PC-9 (cell line): ENCODE measurements around the gene PNP. TPM values are rescaled to one million over a fixed set of nuclear protein-coding genes. Genes with fewer than 3 reads are reported as not detected.
A peak's percentile ranks its signal among the peaks of the same experiment; 100 is the strongest.

Experiments used
- BruUV-seq: library from RNA; stranded (reverse); fragments of 400-500 nt; replicated peaks from 2 replicates; lab custom pipeline; 2021; lab: Mats Ljungman, UMichigan
- CTCF ChIA-PET: fragments of 300-600 bp; sonication (Branson Sonifier 250); formaldehyde crosslinking; loops from one replicate; lab custom pipeline; 2022; ENCODE audit warnings: antibody characterized with exemption; lab: Charles Lee
- POLR2A ChIA-PET: fragments of 300-600 bp; sonication (Branson Sonifier 250); formaldehyde crosslinking; loops from one replicate; lab custom pipeline; 2022; ENCODE audit warnings: antibody characterized with exemption; ENCODE audit not compliant: unreplicated experiment; lab: Charles Lee
- DNase-seq, 2 experiments: peaks; one replicate each; pipeline versions ENCODE4 v3.0.0 to v3.0.0-alpha.2; 2015 to 2022; ENCODE audit warnings: mixed read lengths in 1 of 2
- H2AFZ ChIP-seq: fragments of 200-600 bp; sonication (generic); 2 replicates; pipeline ENCODE4 v1.8.1; 2017; ENCODE audit warnings: antibody characterized with exemption
- H3F3A ChIP-seq: fragments of 200-600 bp; sonication (generic); 2 replicates; pipeline ENCODE4 v1.8.1; 2017; ENCODE audit warnings: antibody characterized with exemption, mild to moderate bottlenecking, low read depth; ENCODE audit not compliant: insufficient read depth
- H3K27ac ChIP-seq: fragments of 200-600 bp; sonication (generic); 2 replicates; pipeline ENCODE4 v1.6.1; 2016; ENCODE audit warnings: mixed run types
- H3K27me3 ChIP-seq: fragments of 200-600 bp; sonication (generic); 2 replicates; pipeline ENCODE4 v1.6.1; 2016; ENCODE audit warnings: low read depth, mixed run types; ENCODE audit not compliant: insufficient read depth
- H3K36me3 ChIP-seq: fragments of 200-600 bp; sonication (generic); 2 replicates; pipeline ENCODE4 v1.6.1; 2016; ENCODE audit warnings: low read depth, mixed run types
- H3K4me1 ChIP-seq: fragments of 200-600 bp; sonication (generic); replicated peaks from 2 replicates; pipeline ENCODE4 v1.6.1; 2016; ENCODE audit warnings: mixed run types; ENCODE audit not compliant: insufficient read depth
- H3K4me2 ChIP-seq: fragments of 200-600 bp; sonication (generic); 2 replicates; pipeline ENCODE4 v1.6.1; 2017; ENCODE audit warnings: mixed run types
- H3K4me3 ChIP-seq: fragments of 200-600 bp; sonication (generic); 2 replicates; pipeline ENCODE4 v1.6.1; 2016; ENCODE audit warnings: mixed run types
- H3K79me2 ChIP-seq: fragments of 200-600 bp; sonication (generic); 2 replicates; pipeline ENCODE4 v1.6.1; 2017; ENCODE audit warnings: low read depth, mixed run types
- H3K9me2 ChIP-seq: fragments of 200-600 bp; sonication (generic); 2 replicates; pipeline ENCODE4 v1.8.1; 2017; ENCODE audit warnings: mild to moderate bottlenecking; ENCODE audit not compliant: insufficient read depth
- H3K9me3 ChIP-seq: fragments of 200-600 bp; sonication (generic); 2 replicates; pipeline ENCODE4 v1.8.1; 2016; ENCODE audit warnings: low read depth; ENCODE audit not compliant: insufficient read depth
- H4K20me1 ChIP-seq: fragments of 200-600 bp; sonication (generic); 2 replicates; pipeline ENCODE4 v1.8.1; 2017; ENCODE audit not compliant: insufficient read depth
- CTCF ChIP-seq: fragments of 200-600 bp; sonication (generic); conservative IDR thresholded peaks from 2 replicates; pipeline ENCODE4 v1.6.1; 2017; ENCODE audit warnings: mixed run types, antibody characterized with exemption, mild to moderate bottlenecking, moderate library complexity
- EZH2 ChIP-seq: fragments of 200-600 bp; sonication (generic); IDR thresholded peaks from 2 replicates; pipeline ENCODE4 v1.8.0; 2017; ENCODE audit warnings: antibody characterized with exemption, low read depth
- intact Hi-C: fragments of 100-400 bp; cut with micrococcal nuclease; formaldehyde crosslinking; loops from one replicate; pipeline ENCODE4 v1.10.0; 2022; ENCODE audit not compliant: unreplicated experiment
- total RNA-seq: library from RNA; stranded (reverse); gene quantifications from 2 replicates; pipeline ENCODE4 v1.2.3, GENCODE V29; 2021

The PNP gene
- total RNA-seq, 1 experiment from 2014 or later, result 26.9 TPM

- BruUV-seq, result no TSS peak
- peak; percentile 91 to 92 for DNase-seq
- no peak for TF ChIP-seq CTCF
- TF ChIP-seq EZH2, result no peak
Observed at GRCh38 chr14:20454516-20455354, 14.5 kb upstream of the PNP start, which contains the start of the genes APEX1 and OSGEP. APEX1 (plus strand) TSS chr14:20455226; CDS start chr14:20455646, 420 bp downstream. OSGEP (minus strand) TSS chr14:20454812; CDS start chr14:20454683, 129 bp downstream.

GRCh38 chr14:20455355-20456300, 13.6 kb upstream of the PNP start:
- no peaks in the 10 kb centered on the region for H3K27me3 ChIP-seq
- H3K79me2 ChIP-seq, result peaks cover 57% of the 10 kb centered on the region
- H3F3A ChIP-seq, result peaks cover 9% of the 10 kb centered on the region
- H3K36me3 ChIP-seq, result peaks cover 5% of the 10 kb centered on the region; the same call in 1 of the 2 replicates
- H3K9me2 ChIP-seq, result no peaks in the 10 kb centered on the region
- peak overlapping the region; percentile 92 for H2AFZ ChIP-seq
- H3K4me3 ChIP-seq, result peak overlapping the region; percentile 77
- TF ChIP-seq CTCF, result no peak
- no peak for TF ChIP-seq EZH2
- H3K9me3 ChIP-seq, result no peaks in the 10 kb centered on the region
- no peaks in the 10 kb centered on the region for H4K20me1 ChIP-seq
- peaks cover 23% of the 10 kb centered on the region for H3K4me1 ChIP-seq
- peak in 1 of 2 experiments; percentile 69 for DNase-seq
- intact Hi-C loops, result loop anchor here (1.0 to 10.0 kb wide), 3 partner anchors 42 to 149 kb away; partner anchors contain the start of gene TEP1
- ChIA-PET POLR2A (interaction anchor here (0.5 to 1.0 kb wide), 7 partner anchors 22 to 345 kb away, joined by 3 to 28 read pairs (median 4); partner anchors contain the start of gene PARP2), CTCF (interaction anchor here (0.6 to 0.7 kb wide), 2 partner anchors 113 to 225 kb away, joined by 3 read pairs; partner anchors contain the start of gene PARP2)
- BruUV-seq, result TSS peak; percentile 71
- peak overlapping the region; percentile 70 for H3K4me2 ChIP-seq
- peak overlapping the region; percentile 72 for H3K27ac ChIP-seq

More at GRCh38 chr14:20454516-20455354, 14.5 kb upstream of the PNP start, which contains the start of the genes APEX1 and OSGEP:
- Histone ChIP-seq H3K27ac (peak within 1 kb of the TSS; percentile 72), H3K9me3 (no peaks in the 10 kb centered on the region), H3K4me1 (peaks cover 16% of the 10 kb centered on the region), H3K4me2 (peak within 1 kb of the TSS; percentile 70), H3F3A (peaks cover 9% of the 10 kb centered on the region), H3K36me3 (peaks cover 9% of the 10 kb centered on the region; the same call in 1 of the 2 replicates), H2AFZ (peak within 1 kb of the TSS; percentile 92), H3K27me3 (no peaks in the 10 kb centered on the region), H3K9me2 (no peaks in the 10 kb centered on the region), H3K4me3 (peak within 1 kb of the TSS; percentile 77), H3K79me2 (peaks cover 48% of the 10 kb centered on the region), H4K20me1 (no peaks in the 10 kb centered on the region)
- POLR2A ChIA-PET, result interaction anchor here (0.5 to 1.0 kb wide), 7 partner anchors 23 to 346 kb away, joined by 3 to 28 read pairs (median 4); partner anchors contain the start of gene PARP2
- CTCF ChIA-PET, result interaction anchor here (0.6 to 0.7 kb wide), 2 partner anchors 112 to 226 kb away, joined by 3 read pairs; partner anchors contain the start of gene PARP2
- intact Hi-C loops, result loop anchor here (1.0 to 10.0 kb wide), 3 partner anchors 41 to 150 kb away; partner anchors contain the start of gene TEP1
